ENCODE results near the gene FAAH.

Gene FAAH

GRCh38 chr1:46424730-46425129, 30.6 kb downstream of the FAAH start:
- no peak for TF ChIP-seq GATA2 (IDR thresholded peaks at IDR 0.05; ENCODE audit: low read depth, low read length)
- TF ChIP-seq GATA3 (IDR thresholded peaks at IDR 0.05; ENCODE audit: low read depth, low read length), result no peak

GRCh38 chr1:46425726-46426125, 31.6 kb downstream of the FAAH start:
- TF ChIP-seq GATA2 (IDR thresholded peaks at IDR 0.05; ENCODE audit: low read depth, low read length) (no peak), GATA3 (IDR thresholded peaks at IDR 0.05; ENCODE audit: low read depth, low read length) (no peak)

- TF ChIP-seq GATA2 (IDR thresholded peaks at IDR 0.05; ENCODE audit: low read depth, low read length) (no peak), GATA3 (IDR thresholded peaks at IDR 0.05; ENCODE audit: low read depth, low read length) (no peak)
Observed at GRCh38 chr1:46427541-46427940, 33.4 kb downstream of the FAAH start.

GRCh38 chr1:46429436-46429835, 35.3 kb downstream of the FAAH start:
- TF ChIP-seq GATA2 (IDR thresholded peaks at IDR 0.05; ENCODE audit: low read depth, low read length) (no peak), GATA3 (IDR thresholded peaks at IDR 0.05; ENCODE audit: low read depth, low read length) (no peak)

- no peak for TF ChIP-seq GATA3 (IDR thresholded peaks at IDR 0.05; ENCODE audit: low read depth, low read length)
- no peak for TF ChIP-seq GATA2 (IDR thresholded peaks at IDR 0.05; ENCODE audit: low read depth, low read length)
Observed at GRCh38 chr1:46431695-46432094, 37.6 kb downstream of the FAAH start.

GRCh38 chr1:46432781-46433327, 38.7 kb downstream of the FAAH start:
- TF ChIP-seq GATA3 (IDR thresholded peaks at IDR 0.05; ENCODE audit: low read depth, low read length), result no peak
- no peak for TF ChIP-seq GATA2 (IDR thresholded peaks at IDR 0.05; ENCODE audit: low read depth, low read length)

GRCh38 chr1:46434358-46434757, 40.2 kb downstream of the FAAH start:
- TF ChIP-seq GATA2 (IDR thresholded peaks at IDR 0.05; ENCODE audit: low read depth, low read length) (no peak), GATA3 (IDR thresholded peaks at IDR 0.05; ENCODE audit: low read depth, low read length) (no peak)

GRCh38 chr1:46436844-46437243, 42.7 kb downstream of the FAAH start:
- TF ChIP-seq GATA2 (IDR thresholded peaks at IDR 0.05; ENCODE audit: low read depth, low read length) (no peak), GATA3 (IDR thresholded peaks at IDR 0.05; ENCODE audit: low read depth, low read length) (no peak)

- TF ChIP-seq GATA3 (IDR thresholded peaks at IDR 0.05; ENCODE audit: low read depth, low read length), result no peak
- TF ChIP-seq GATA2 (IDR thresholded peaks at IDR 0.05; ENCODE audit: low read depth, low read length), result no peak
Observed at GRCh38 chr1:46437723-46438122, 43.6 kb downstream of the FAAH start.

- TF ChIP-seq GATA3 (IDR thresholded peaks at IDR 0.05; ENCODE audit: low read depth, low read length) (no peak), GATA2 (IDR thresholded peaks at IDR 0.05; ENCODE audit: low read depth, low read length) (no peak)
Observed at GRCh38 chr1:46438346-46438745, 44.2 kb downstream of the FAAH start.

GRCh38 chr1:46440478-46440877, 46.4 kb downstream of the FAAH start:
- TF ChIP-seq GATA3 (IDR thresholded peaks at IDR 0.05; ENCODE audit: low read depth, low read length) (no peak), GATA2 (IDR thresholded peaks at IDR 0.05; ENCODE audit: low read depth, low read length) (no peak)

- TF ChIP-seq GATA3 (IDR thresholded peaks at IDR 0.05; ENCODE audit: low read depth, low read length) (no peak), GATA2 (IDR thresholded peaks at IDR 0.05; ENCODE audit: low read depth, low read length) (no peak)
Observed at GRCh38 chr1:46442317-46443161, 48.4 kb downstream of the FAAH start.

- TF ChIP-seq GATA2 (IDR thresholded peaks at IDR 0.05; ENCODE audit: low read depth, low read length) (no peak), GATA3 (IDR thresholded peaks at IDR 0.05; ENCODE audit: low read depth, low read length) (no peak)
Observed at GRCh38 chr1:46444466-46444865, 50.3 kb downstream of the FAAH start.

- TF ChIP-seq GATA2 (IDR thresholded peaks at IDR 0.05; ENCODE audit: low read depth, low read length), result no peak
- no peak for TF ChIP-seq GATA3 (IDR thresholded peaks at IDR 0.05; ENCODE audit: low read depth, low read length)
Observed at GRCh38 chr1:46445773-46446256, 51.7 kb downstream of the FAAH start.

All from SH-SY5Y (cell line).